K562 (cell line): ENCODE results near the gene CSRNP3. TPM values are rescaled to one million over a fixed set of nuclear protein-coding genes. Genes with fewer than 3 reads are reported as not detected.

Source experiments
- ATAC-seq: fragments of 200-7000 bp; cut with Tn5 transposase; 3 replicates; pipeline ENCODE4 v1.9.1; 2020; ENCODE audit warnings: moderate library complexity
- BruUV-seq: library from RNA; stranded (reverse); fragments of 400-500 nt; replicated peaks from 2 replicates; lab custom pipeline; 2021; lab: Mats Ljungman, UMichigan
- CTCF ChIA-PET: fragments of 300-600 bp; formaldehyde crosslinking; extraction: SDS; loops from one replicate; lab custom pipeline; 2021; ENCODE audit warnings: low intra/inter-chr PET ratio; lab: Yijun Ruan, JAX
- POLR2A ChIA-PET: fragments of 300-600, 350-650 bp; sonication (Branson Sonifier 250); formaldehyde crosslinking; extraction: SDS; loops from one replicate; lab custom pipeline; 2021; ENCODE audit warnings: antibody characterized with exemption, inconsistent platforms; lab: Yijun Ruan, JAX
- DNase-seq, 4 experiments: peaks; one replicate each; pipeline versions ENCODE4 v3.0.0 to v3.0.0-alpha.2; 2011 to 2018; ENCODE audit warnings: low spot score in 3 of 4, mixed read lengths in 3 of 4; ENCODE audit errors: extremely low read depth in 1 of 4
- FAIRE-seq: peaks from 2 replicates; lab custom pipeline; 2011; peaks lifted over from hg19 to GRCh38; lab: Jason Lieb, UNC
- H2AFZ ChIP-seq: 2 replicates; pipeline ENCODE4 v1.6.0; 2011; ENCODE audit warnings: low read depth, low read length, control low read depth, inconsistent platforms
- H3K27ac ChIP-seq: fragments of 200-600 bp; 3 replicates; pipeline ENCODE4 v1.8.0; 2011; ENCODE audit warnings: low read depth, mild to moderate bottlenecking, control low read depth, inconsistent platforms, low read length, moderate library complexity, mixed read lengths; ENCODE audit errors: extremely low read depth
- H3K27me3 ChIP-seq, 2 experiments: fragments of 300-600 bp in 1 of 2; 2 replicates in 1 of 2; 3 replicates in 1 of 2; pipeline versions ENCODE4 v1.6.0 to v1.8.0; 2011; ENCODE audit warnings: inconsistent platforms in 2 of 2, low read length in 2 of 2, mild to moderate bottlenecking in 1 of 2, mixed read lengths in 1 of 2, moderate library complexity in 1 of 2; ENCODE audit not compliant: control insufficient read depth in 2 of 2, insufficient read depth in 2 of 2
- H3K36me3 ChIP-seq: fragments of 300-600 bp; 3 replicates; pipeline ENCODE4 v1.8.0; 2011; ENCODE audit warnings: mild to moderate bottlenecking, low read length, inconsistent platforms; ENCODE audit not compliant: control insufficient read depth, insufficient read depth
- H3K4me1 ChIP-seq, 2 experiments: fragments of 200-600 bp in 1 of 2; replicated peaks in 1 of 2; 2 replicates in 1 of 2; 3 replicates in 1 of 2; pipeline versions ENCODE4 v1.5.1 to v1.8.0; 2011; ENCODE audit warnings: inconsistent platforms in 2 of 2, low read length in 2 of 2, mild to moderate bottlenecking in 1 of 2, mixed read lengths in 1 of 2, moderate library complexity in 1 of 2; ENCODE audit not compliant: control insufficient read depth in 2 of 2, insufficient read depth in 2 of 2
- H3K4me2 ChIP-seq: 2 replicates; pipeline ENCODE4 v1.6.1; 2011; ENCODE audit warnings: low read length, control low read depth, inconsistent platforms, mixed read lengths; ENCODE audit not compliant: insufficient read depth
- H3K4me3 ChIP-seq: fragments of 200-600 bp; sonication (generic), shearing (Covaris generic); 2 replicates; pipeline ENCODE4 v1.5.1; 2016; ENCODE audit warnings: control low read depth, inconsistent platforms
- H3K79me2 ChIP-seq: fragments of 200-600 bp; 3 replicates; pipeline ENCODE4 v1.8.0; 2011; ENCODE audit warnings: low read length, inconsistent platforms; ENCODE audit not compliant: control insufficient read depth, insufficient read depth
- H3K9ac ChIP-seq, 2 experiments: 2 replicates each; pipeline versions ENCODE4 v1.6.0 to v1.6.1; 2011; ENCODE audit warnings: low read depth in 2 of 2, low read length in 2 of 2, control low read depth in 1 of 2, inconsistent platforms in 1 of 2, mild to moderate bottlenecking in 1 of 2, mixed read lengths in 1 of 2; ENCODE audit not compliant: insufficient read depth in 1 of 2
- H3K9me1 ChIP-seq: one replicate; pipeline ENCODE4 v1.6.0; 2011; ENCODE audit warnings: inconsistent platforms, mild to moderate bottlenecking, low read length, moderate library complexity; ENCODE audit not compliant: control insufficient read depth, insufficient read depth
- H3K9me3 ChIP-seq: replicated peaks from 2 replicates; pipeline ENCODE4 v1.5.1; 2011; ENCODE audit warnings: low read depth, low read length, inconsistent platforms; ENCODE audit not compliant: control insufficient read depth, insufficient read depth
- H4K20me1 ChIP-seq: replicated peaks from 2 replicates; pipeline ENCODE4 v1.6.1; 2011; ENCODE audit warnings: low read length, inconsistent platforms, mixed read lengths; ENCODE audit not compliant: control insufficient read depth, insufficient read depth
- ARNT ChIP-seq, 2 experiments: fragments of 450-650 bp; IDR thresholded peaks; 2 replicates each; pipeline ENCODE4 v1.6.1; 2016; ENCODE audit warnings: mild to moderate bottlenecking in 1 of 2
- DMBX1 ChIP-seq: fragments of 250-450 bp; sonication (Bioruptor Pico); IDR thresholded peaks from 2 replicates; pipeline ENCODE4 v1.8.0; 2022; ENCODE audit warnings: inconsistent platforms, mild to moderate bottlenecking, moderate library complexity, borderline replicate concordance
- FOSL1 ChIP-seq: fragments of 200-800 bp; sonication (Bioruptor generic); conservative IDR thresholded peaks from 2 replicates; pipeline ENCODE4 v1.6.1; 2016; ENCODE audit warnings: missing genetic modification characterization, missing compliant biosample characterization
- IRF9 ChIP-seq: fragments of 450-650 bp; IDR thresholded peaks from 2 replicates; pipeline ENCODE4 v1.6.1; 2016; ENCODE audit warnings: missing biosample characterization, missing genetic modification characterization
- KDM4B ChIP-seq, 2 experiments: fragments of 450-650 bp in 1 of 2; sonication (generic) in 1 of 2; IDR thresholded peaks; 2 replicates each; pipeline ENCODE4 v1.6.1; 2016 to 2017; ENCODE audit warnings: borderline replicate concordance in 2 of 2, antibody characterized with exemption in 1 of 2, low read depth in 1 of 2, mild to moderate bottlenecking in 1 of 2
- TFAM ChIP-seq: fragments of 250-450 bp; sonication (Bioruptor Pico); conservative IDR thresholded peaks from 2 replicates; pipeline ENCODE4 v1.5.0; 2021; ENCODE audit warnings: mild to moderate bottlenecking, moderate library complexity
- ZNF282 ChIP-seq: sonication (generic); formaldehyde crosslinking; IDR thresholded peaks from 2 replicates; pipeline ENCODE4 v1.8.1; 2023; ENCODE audit warnings: missing genetic modification reagents
- ZNF655 ChIP-seq: fragments of 250-450 bp; sonication (Bioruptor Pico); IDR thresholded peaks from 2 replicates; pipeline ENCODE4 v1.5.0; 2021
- WGBS: fragments of 100-300 bp; shearing (Covaris generic); methylation state at CpG from one replicate; pipeline ENCODE4 v1.1.6; 2016; ENCODE audit warnings: low coverage, mixed read lengths; ENCODE audit not compliant: insufficient coverage; ENCODE audit errors: missing lambda C conversion rate; 5-methylcytosine and 5-hydroxymethylcytosine counted together
- in situ Hi-C: fragments of 300-500 bp; cut with MboI; formaldehyde crosslinking; loops from 4 replicates; pipeline ENCODE4 v1.15.0; 2018; ENCODE audit warnings: inconsistent platforms, mixed read lengths
- intact Hi-C: fragments of 100-400 bp; cut with micrococcal nuclease; formaldehyde crosslinking; loops from 2 replicates; pipeline ENCODE4 v1.14.2; 2022
- polyA plus RNA-seq, 8 experiments: library from polyadenylated mRNA; depleted of rRNA in 4 of 8; stranded (reverse) in 5 of 8; unstranded in 3 of 8; fragments of >200 nt; fragmentation: Nextera tagmentation in 2 of 8; fragmentation: Illumina TruSeq in 1 of 8; extraction: Ambion mirVana in 2 of 8; extraction: Trizol in 1 of 8; gene quantifications; 2 replicates each; pipeline versions ENCODE4 v1.2.1 to v1.2.3, GENCODE V29; 2011 to 2014; ENCODE audit warnings: inconsistent platforms in 1 of 8, missing spikeins in 1 of 8
- total RNA-seq, 7 experiments: library from RNA; depleted of rRNA in 6 of 7; stranded (reverse); fragments of >200 nt in 6 of 7; fragmentation: Illumina TruSeq in 2 of 7; extraction: Trizol in 2 of 7; gene quantifications; 2 replicates each; pipeline versions ENCODE4 v1.2.1 to v1.2.3, GENCODE V29; 2011 to 2021; ENCODE audit warnings: low replicate concordance in 1 of 7

Gene CSRNP3
- total and polyA plus RNA-seq, 9 of the 15 experiments (the other 6 are each of a cell fraction or from before 2014, with no cell fraction given) = not detected

- TF ChIP-seq ZNF655 (CRISPR knock-in tag) (no peak), ZNF282 (CRISPR knock-in tag) (no peak), TFAM (CRISPR knock-in tag) (no peak)
Observed at GRCh38 chr2:165529130-165529529, 59.6 kb downstream of the CSRNP3 start (continued).

GRCh38 chr2:165533331-165533730 lies 63.8 kb downstream of the CSRNP3 start:
- FAIRE-seq (no peak), ATAC-seq (no peak), DNase-seq (no peak)
- ChIA-PET CTCF (no interaction called here), POLR2A (no interaction called here)
- BruUV-seq = no TSS peak
- Histone ChIP-seq H3K4me3 (no peak overlapping the region), H4K20me1 (no peaks in the 10 kb centered on the region), H3K79me2 (no peaks in the 10 kb centered on the region), H3K36me3 (no peaks in the 10 kb centered on the region), H3K9me1 (no peaks in the 10 kb centered on the region), H2AFZ (no peak overlapping the region), H3K4me2 (no peak overlapping the region), H3K9ac (no peak overlapping the region), H3K27ac (no peak overlapping the region), H3K4me1 (no peaks in the 10 kb centered on the region), H3K9me3 (no peaks in the 10 kb centered on the region), H3K27me3 (no peaks in the 10 kb centered on the region)
- TF ChIP-seq FOSL1 (no peak), IRF9 (tag) (no peak), DMBX1 (no peak), ARNT (IDR thresholded peaks at IDR 0.05) (no peak), KDM4B (IDR thresholded peaks at IDR 0.05; ENCODE audit: borderline replicate concordance in 2 of 2, low read depth in 1 of 2) (no peak)
- in situ Hi-C loops = no loop called here
- intact Hi-C loops = no loop called here
- 0% methylated on average over 1 of the region's 1 CpG for WGBS
